ENCODE results near the gene CCDC157.

DNA sequence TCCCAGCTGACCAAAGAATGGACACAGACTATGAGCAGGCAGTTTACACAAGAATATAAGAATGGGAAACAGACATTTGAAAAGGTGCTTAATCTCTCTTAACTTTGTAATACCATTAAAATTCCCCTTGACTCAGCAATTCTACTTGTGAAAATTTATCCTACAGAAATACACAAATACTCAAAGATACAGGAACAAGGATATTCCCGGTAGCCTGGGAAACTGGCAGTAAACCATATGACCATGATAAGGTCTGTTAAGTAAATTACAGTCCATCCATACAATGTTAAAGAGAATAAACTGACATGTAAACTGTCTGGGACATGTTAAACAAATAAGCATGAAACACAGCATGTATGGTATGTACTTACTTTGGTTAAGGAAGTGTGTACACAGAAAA lies 60.0 kb downstream of the CCDC157 start:
- TF ChIP-seq CTCF (IDR thresholded peaks at IDR 0.05), result no peak
- no peak for TF ChIP-seq EZH2 (IDR thresholded peaks at IDR 0.05; ENCODE audit: borderline replicate concordance, insufficient read depth, low read depth, low read length, poor library complexity, severe bottlenecking)

Measured in B cell (primary cell).